Measurements from ENCODE around the gene NRXN3.

DNA sequence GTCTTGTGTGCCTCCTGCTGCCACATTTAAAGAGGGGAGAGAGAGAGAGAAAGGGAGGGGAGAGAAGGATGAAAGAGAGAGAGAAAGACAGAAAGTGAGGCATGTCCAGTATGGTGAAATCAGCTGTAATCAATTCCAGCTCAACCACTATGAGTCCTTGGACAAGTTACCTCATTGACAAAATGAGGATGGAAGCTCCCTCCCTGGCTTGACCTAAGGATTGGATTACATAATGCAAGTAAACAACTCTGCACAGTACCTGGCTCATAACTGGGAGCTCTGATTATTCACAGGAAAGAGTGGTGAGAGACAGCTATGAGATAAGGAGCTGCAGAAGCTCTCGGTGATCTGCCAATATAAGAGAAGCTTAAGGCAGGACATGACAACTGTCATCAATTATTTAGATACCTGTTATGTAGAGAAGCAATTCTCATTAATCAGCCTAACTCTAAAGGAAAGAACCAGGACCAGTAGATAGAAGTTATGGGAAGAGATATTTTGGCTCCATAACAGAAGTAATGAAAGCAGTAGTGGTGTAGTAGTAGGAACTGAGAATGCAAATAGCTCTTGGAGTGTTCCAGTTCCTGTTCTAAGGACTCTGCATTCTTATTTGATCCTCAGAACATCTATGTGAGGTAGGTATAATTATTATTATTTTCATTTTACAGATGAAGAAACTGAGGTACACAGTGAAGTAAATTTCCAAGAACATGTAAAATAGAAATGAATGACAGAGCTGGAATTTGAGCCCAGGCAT lies 1249.6 kb downstream of the NRXN3 start:
- TF ChIP-seq POLR2A (IDR thresholded peaks at IDR 0.05) = no peak
- TF ChIP-seq, protein P1, sequence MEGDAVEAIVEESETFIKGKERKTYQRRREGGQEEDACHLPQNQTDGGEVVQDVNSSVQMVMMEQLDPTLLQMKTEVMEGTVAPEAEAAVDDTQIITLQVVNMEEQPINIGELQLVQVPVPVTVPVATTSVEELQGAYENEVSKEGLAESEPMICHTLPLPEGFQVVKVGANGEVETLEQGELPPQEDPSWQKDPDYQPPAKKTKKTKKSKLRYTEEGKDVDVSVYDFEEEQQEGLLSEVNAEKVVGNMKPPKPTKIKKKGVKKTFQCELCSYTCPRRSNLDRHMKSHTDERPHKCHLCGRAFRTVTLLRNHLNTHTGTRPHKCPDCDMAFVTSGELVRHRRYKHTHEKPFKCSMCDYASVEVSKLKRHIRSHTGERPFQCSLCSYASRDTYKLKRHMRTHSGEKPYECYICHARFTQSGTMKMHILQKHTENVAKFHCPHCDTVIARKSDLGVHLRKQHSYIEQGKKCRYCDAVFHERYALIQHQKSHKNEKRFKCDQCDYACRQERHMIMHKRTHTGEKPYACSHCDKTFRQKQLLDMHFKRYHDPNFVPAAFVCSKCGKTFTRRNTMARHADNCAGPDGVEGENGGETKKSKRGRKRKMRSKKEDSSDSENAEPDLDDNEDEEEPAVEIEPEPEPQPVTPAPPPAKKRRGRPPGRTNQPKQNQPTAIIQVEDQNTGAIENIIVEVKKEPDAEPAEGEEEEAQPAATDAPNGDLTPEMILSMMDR (IDR thresholded peaks at IDR 0.05) = no peak
